T-helper 2 cell treated with Interferon-gamma antibody and Interleukin-4, amounts not matched to agents 5 μg/mL and 100 μg/mL, for 36 hours (primary cell): Measurements from ENCODE around the gene PJA2.
A peak's percentile ranks its signal among the peaks of the same experiment; 100 is the strongest.
"Not testable (repeated sequence)": the region's sequence is repeated elsewhere in the genome, so short reads cannot be mapped to it uniquely, and the experiment has no call there.

ENCODE experiments used
- DNase-seq: peaks from one replicate; pipeline ENCODE4 v3.0.0; 2021; ENCODE audit warnings: low spot score
- H3K27ac Mint-ChIP-seq: one replicate; pipeline ENCODE4 v1.8.0; 2021; ENCODE audit warnings: mild to moderate bottlenecking, mixed read lengths
- H3K27me3 Mint-ChIP-seq: one replicate; pipeline ENCODE4 v1.8.0; 2021; ENCODE audit warnings: low read depth, mixed read lengths
- H3K36me3 Mint-ChIP-seq: one replicate; pipeline ENCODE4 v1.8.0; 2021; ENCODE audit warnings: low read depth, mixed read lengths
- H3K4me1 Mint-ChIP-seq: one replicate; pipeline ENCODE4 v1.8.0; 2021; ENCODE audit warnings: low read depth, mixed read lengths
- H3K4me3 Mint-ChIP-seq: one replicate; pipeline ENCODE4 v1.8.0; 2022; ENCODE audit warnings: mild to moderate bottlenecking, moderate library complexity, mixed read lengths
- H3K9me3 Mint-ChIP-seq: one replicate; pipeline ENCODE4 v1.8.0; 2021; ENCODE audit warnings: mixed read lengths

Gene PJA2

DNA sequence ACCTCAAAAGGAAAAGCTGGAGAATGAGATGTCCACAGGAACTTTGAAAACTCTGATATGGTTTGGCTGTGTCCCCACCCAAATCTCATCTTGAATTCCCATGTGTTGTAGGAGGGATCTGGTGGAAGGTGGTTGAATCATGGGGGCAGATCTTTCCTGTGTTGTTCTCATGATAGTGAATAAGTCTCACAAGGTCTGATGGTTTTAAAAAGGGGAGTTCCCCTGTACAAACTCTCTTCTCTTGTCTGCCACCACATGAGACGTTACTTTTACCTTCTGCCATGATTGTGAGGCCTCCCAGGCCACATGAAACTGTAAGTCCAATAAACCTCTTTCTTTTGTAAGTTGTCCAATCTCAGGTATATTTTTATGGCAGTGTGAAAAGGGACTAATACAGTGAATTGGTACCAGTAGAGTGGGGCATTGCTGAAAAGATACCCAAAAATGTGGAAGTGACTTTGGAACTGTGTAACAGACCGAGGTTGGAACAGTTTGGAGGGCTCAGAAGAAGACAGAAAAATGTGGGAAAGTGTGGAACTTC, 4.2 kb upstream of the PJA2 start:
- H3K27me3 Mint-ChIP-seq, DNase-seq, H3K4me3 Mint-ChIP-seq, H3K9me3 Mint-ChIP-seq, H3K27ac Mint-ChIP-seq, H3K36me3 Mint-ChIP-seq: not testable (repeated sequence)
- H3K4me1 Mint-ChIP-seq = peaks cover 13% of the 10 kb centered on the region

- peaks cover 7% of the 10 kb centered on the region for H3K36me3 Mint-ChIP-seq
- H3K27me3 Mint-ChIP-seq = peaks cover 4% of the 10 kb centered on the region
- H3K27ac Mint-ChIP-seq = no peak overlapping the region
- peaks cover 13% of the 10 kb centered on the region for H3K4me1 Mint-ChIP-seq
- H3K4me3 Mint-ChIP-seq = no peak overlapping the region
- no peak for DNase-seq
- H3K9me3 Mint-ChIP-seq = no peaks in the 10 kb centered on the region
Measured at GRCh38 chr5:109413458-109413857, 3.7 kb upstream of the PJA2 start.

DNA sequence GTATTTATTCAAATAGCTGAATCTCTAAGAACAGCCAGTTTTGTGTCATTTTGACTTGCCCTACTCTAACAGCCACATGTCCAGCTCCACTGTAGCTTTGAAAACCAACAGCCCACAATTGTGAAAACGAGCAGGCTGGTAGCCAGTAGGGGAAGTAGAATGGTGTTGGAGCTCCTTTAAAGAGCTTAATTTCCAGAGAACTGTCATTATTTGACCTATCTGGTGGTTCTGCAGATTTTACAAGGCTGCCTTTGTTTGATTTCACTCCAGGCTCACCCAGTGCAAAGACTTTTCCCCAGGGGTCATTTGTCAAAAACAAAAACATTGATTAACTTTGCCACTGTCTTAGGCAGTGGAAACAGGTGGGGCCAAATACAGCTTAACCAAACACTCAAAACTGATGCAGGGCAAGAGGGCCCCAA, 3.2 kb upstream of the PJA2 start:
- Mint-ChIP-seq H3K9me3 (no peaks in the 10 kb centered on the region), H3K4me1 (peaks cover 13% of the 10 kb centered on the region), H3K27me3 (peaks cover 2% of the 10 kb centered on the region), H3K36me3 (peaks cover 7% of the 10 kb centered on the region), H3K4me3 (no peak overlapping the region), H3K27ac (no peak overlapping the region)
- DNase-seq = no peak

- H3K36me3 Mint-ChIP-seq = peaks cover 13% of the 10 kb centered on the region
- no peak for DNase-seq
- H3K4me1 Mint-ChIP-seq = peaks cover 23% of the 10 kb centered on the region
- no peak overlapping the region for H3K4me3 Mint-ChIP-seq
- H3K27ac Mint-ChIP-seq = no peak overlapping the region
- H3K27me3 Mint-ChIP-seq = no peaks in the 10 kb centered on the region
- H3K9me3 Mint-ChIP-seq = no peaks in the 10 kb centered on the region
Measured at GRCh38 chr5:109411627-109412026, 1.9 kb upstream of the PJA2 start.

- peaks cover 18% of the 10 kb centered on the region for H3K36me3 Mint-ChIP-seq
- DNase-seq = no peak
- H3K4me1 Mint-ChIP-seq = peaks cover 28% of the 10 kb centered on the region
- peak overlapping the region; percentile 97 for H3K4me3 Mint-ChIP-seq
- no peaks in the 10 kb centered on the region for H3K27me3 Mint-ChIP-seq
- no peaks in the 10 kb centered on the region for H3K9me3 Mint-ChIP-seq
- H3K27ac Mint-ChIP-seq = peak overlapping the region; percentile 100
Measured at GRCh38 chr5:109411149-109411514, 1.4 kb upstream of the PJA2 start.

- no peaks in the 10 kb centered on the region for H3K27me3 Mint-ChIP-seq
- peaks cover 21% of the 10 kb centered on the region for H3K36me3 Mint-ChIP-seq
- peak overlapping the region; percentile 100 for H3K27ac Mint-ChIP-seq
- peak overlapping the region; percentile 97 for H3K4me3 Mint-ChIP-seq
- peaks cover 30% of the 10 kb centered on the region for H3K4me1 Mint-ChIP-seq
- no peaks in the 10 kb centered on the region for H3K9me3 Mint-ChIP-seq
- no peak for DNase-seq
Measured at GRCh38 chr5:109410389-109411148, 795 bp upstream of the PJA2 start.

GRCh38 chr5:109408991-109409843, 557 bp downstream of the PJA2 start:
- peaks cover 38% of the 10 kb centered on the region for H3K4me1 Mint-ChIP-seq
- H3K36me3 Mint-ChIP-seq = peaks cover 28% of the 10 kb centered on the region
- H3K9me3 Mint-ChIP-seq = no peaks in the 10 kb centered on the region
- no peaks in the 10 kb centered on the region for H3K27me3 Mint-ChIP-seq
- peak overlapping the region; percentile 100 for H3K27ac Mint-ChIP-seq
- peak overlapping the region; percentile 97 for H3K4me3 Mint-ChIP-seq
- DNase-seq = peak; percentile 79

GRCh38 chr5:109407913-109408312, 1.9 kb downstream of the PJA2 start:
- Mint-ChIP-seq H3K27me3 (no peaks in the 10 kb centered on the region), H3K9me3 (no peaks in the 10 kb centered on the region), H3K36me3 (peaks cover 38% of the 10 kb centered on the region), H3K4me3 (peak overlapping the region; percentile 97), H3K27ac (peak overlapping the region; percentile 100), H3K4me1 (peaks cover 38% of the 10 kb centered on the region)
- no peak for DNase-seq

- H3K9me3 Mint-ChIP-seq = no peaks in the 10 kb centered on the region
Measured at GRCh38 chr5:109406719-109407118, 3.1 kb downstream of the PJA2 start.

GRCh38 chr5:109404428-109404960, 5.3 kb downstream of the PJA2 start:
- H3K27me3 Mint-ChIP-seq = no peaks in the 10 kb centered on the region
- H3K4me3 Mint-ChIP-seq = no peak overlapping the region
- H3K36me3 Mint-ChIP-seq = peaks cover 51% of the 10 kb centered on the region
- H3K27ac Mint-ChIP-seq = no peak overlapping the region
- H3K4me1 Mint-ChIP-seq = peaks cover 36% of the 10 kb centered on the region
- DNase-seq = no peak
- no peaks in the 10 kb centered on the region for H3K9me3 Mint-ChIP-seq

More at GRCh38 chr5:109406719-109407118, 3.1 kb downstream of the PJA2 start:
- H3K27ac Mint-ChIP-seq = no peak overlapping the region
- peaks cover 40% of the 10 kb centered on the region for H3K4me1 Mint-ChIP-seq
- H3K4me3 Mint-ChIP-seq = peak overlapping the region; percentile 40
- no peaks in the 10 kb centered on the region for H3K27me3 Mint-ChIP-seq
- DNase-seq = no peak
- H3K36me3 Mint-ChIP-seq = peaks cover 43% of the 10 kb centered on the region

DNA sequence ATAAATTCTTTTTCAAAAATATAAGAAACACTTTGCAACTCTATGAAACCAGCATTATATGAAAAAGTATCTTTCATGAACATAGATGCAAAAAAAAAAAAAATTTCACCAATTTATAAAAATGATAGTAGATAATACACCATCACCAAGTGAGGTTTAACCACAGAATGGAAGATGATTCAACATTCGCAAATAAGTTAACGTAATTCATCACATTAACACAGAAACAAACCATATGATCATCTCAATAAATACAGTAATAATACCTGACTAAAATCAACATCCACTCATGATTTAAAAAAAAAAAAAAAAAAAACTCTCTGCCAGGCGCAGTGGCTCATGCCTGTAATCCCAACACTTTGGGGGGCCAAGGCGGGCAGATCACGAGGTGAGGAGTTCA, 6.3 kb downstream of the PJA2 start:
- no peak overlapping the region for H3K27ac Mint-ChIP-seq

DNA sequence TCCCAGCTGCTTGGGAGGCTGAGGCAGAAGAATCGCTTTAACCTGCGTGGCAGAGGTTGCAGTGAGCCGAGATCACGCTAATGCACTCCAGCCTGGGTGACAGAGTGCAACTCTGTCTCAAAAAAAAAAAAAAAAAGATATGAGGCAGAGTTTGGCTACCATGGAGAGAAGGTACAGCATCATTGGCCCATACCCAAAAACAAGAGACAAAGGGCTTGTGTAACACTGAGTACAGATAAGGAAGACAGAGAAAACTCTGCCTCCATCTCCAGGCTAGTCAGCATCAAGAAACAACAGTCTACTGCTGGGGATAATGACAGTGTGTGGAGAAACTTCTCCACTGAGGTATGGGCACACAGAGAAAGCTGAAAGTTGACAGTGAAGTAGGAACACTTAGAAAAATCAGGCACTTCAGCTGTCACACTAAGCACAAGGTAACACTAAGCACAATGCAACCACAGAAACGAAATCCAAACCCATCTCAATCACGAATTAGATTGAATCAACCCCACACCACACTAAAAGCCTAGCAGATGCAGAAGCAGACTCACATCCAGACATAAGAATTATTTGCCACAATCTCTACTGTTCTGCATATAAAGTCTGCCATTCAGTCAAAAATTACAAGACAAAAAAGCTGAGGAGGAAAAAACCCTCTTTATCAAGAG, 10.5 kb downstream of the PJA2 start:
- peaks cover 44% of the 10 kb centered on the region for H3K36me3 Mint-ChIP-seq
- peaks cover 20% of the 10 kb centered on the region for H3K4me1 Mint-ChIP-seq
- no peak overlapping the region for H3K4me3 Mint-ChIP-seq
- H3K27me3 Mint-ChIP-seq = no peaks in the 10 kb centered on the region
- no peaks in the 10 kb centered on the region for H3K9me3 Mint-ChIP-seq
- no peak overlapping the region for H3K27ac Mint-ChIP-seq
- DNase-seq = no peak

More for the DNA sequence above, 6.3 kb downstream of the PJA2 start:
- H3K36me3 Mint-ChIP-seq = peaks cover 51% of the 10 kb centered on the region
- no peak for DNase-seq
- peaks cover 39% of the 10 kb centered on the region for H3K4me1 Mint-ChIP-seq
- no peak overlapping the region for H3K4me3 Mint-ChIP-seq
- no peaks in the 10 kb centered on the region for H3K27me3 Mint-ChIP-seq
- no peaks in the 10 kb centered on the region for H3K9me3 Mint-ChIP-seq

GRCh38 chr5:109396965-109397364, 12.8 kb downstream of the PJA2 start:
- Mint-ChIP-seq H3K4me3 (no peak overlapping the region), H3K27ac (no peak overlapping the region), H3K36me3 (peaks cover 37% of the 10 kb centered on the region), H3K4me1 (peaks cover 17% of the 10 kb centered on the region), H3K9me3 (peaks cover 4% of the 10 kb centered on the region), H3K27me3 (no peaks in the 10 kb centered on the region)
- DNase-seq = no peak
